ENCODE results near the gene AZI2. TPM values are rescaled to one million over a fixed set of nuclear protein-coding genes. Genes with fewer than 3 reads are reported as not detected.

AZI2 gene
- polyA plus RNA-seq, 3 donors: 57.4 to 134 (median 99.3) TPM

GRCh38 chr3:28301688-28302087, 46.9 kb downstream of the AZI2 start:
- peaks cover 0 to 19% of the 10 kb centered on the region in 2 donors for H3K36me3 ChIP-seq (replicated peaks in 1 of 2; ENCODE audit: control insufficient read depth in 1 of 2, insufficient read depth in 2 of 2, low read length in 2 of 2)
- no peaks in the 10 kb centered on the region for H3K4me1 ChIP-seq (ENCODE audit: control insufficient read depth in 1 of 2, insufficient read depth in 2 of 2, low read length in 2 of 2)
- H3K79me2 ChIP-seq (ENCODE audit: insufficient read depth, low read length): no peaks in the 10 kb centered on the region
- Mint-ChIP-seq H3K9me3 (peaks cover 0 to 2% (median 0%) of the 10 kb centered on the region in 7 donors), H3K4me1 (no peaks in the 10 kb centered on the region), H3K27ac (peak overlapping the region in 1 of 7 donors; percentile 33), H3K27me3 (ENCODE audit: low read depth in 3 of 3) (no peaks in the 10 kb centered on the region), H3K4me3 (no peak overlapping the region), H3K36me3 (peaks cover 7 to 13% of the 10 kb centered on the region in 2 donors)
- no peak overlapping the region for H3K4me3 ChIP-seq (replicated peaks in 1 of 3; ENCODE audit: low read depth in 2 of 3, low read length in 3 of 3)
- H3K27ac ChIP-seq (ENCODE audit: low read depth in 1 of 2, low read length in 2 of 2): no peak overlapping the region
- H3K9me3 ChIP-seq (replicated peaks in 1 of 2; ENCODE audit: control insufficient read depth in 1 of 2, insufficient read depth in 1 of 2, low read length in 2 of 2): no peaks in the 10 kb centered on the region
- no peaks in the 10 kb centered on the region for H3K27me3 ChIP-seq (ENCODE audit: control insufficient read depth in 2 of 2, insufficient read depth in 2 of 2, low read length in 2 of 2)
- no peak for DNase-seq
- no peaks in the 10 kb centered on the region for H4K20me1 ChIP-seq (ENCODE audit: insufficient read depth, low read length)
- no peak overlapping the region for H2AFZ ChIP-seq (ENCODE audit: insufficient read depth, low read depth, low read length, poor library complexity, severe bottlenecking)
- TF ChIP-seq, protein P1, sequence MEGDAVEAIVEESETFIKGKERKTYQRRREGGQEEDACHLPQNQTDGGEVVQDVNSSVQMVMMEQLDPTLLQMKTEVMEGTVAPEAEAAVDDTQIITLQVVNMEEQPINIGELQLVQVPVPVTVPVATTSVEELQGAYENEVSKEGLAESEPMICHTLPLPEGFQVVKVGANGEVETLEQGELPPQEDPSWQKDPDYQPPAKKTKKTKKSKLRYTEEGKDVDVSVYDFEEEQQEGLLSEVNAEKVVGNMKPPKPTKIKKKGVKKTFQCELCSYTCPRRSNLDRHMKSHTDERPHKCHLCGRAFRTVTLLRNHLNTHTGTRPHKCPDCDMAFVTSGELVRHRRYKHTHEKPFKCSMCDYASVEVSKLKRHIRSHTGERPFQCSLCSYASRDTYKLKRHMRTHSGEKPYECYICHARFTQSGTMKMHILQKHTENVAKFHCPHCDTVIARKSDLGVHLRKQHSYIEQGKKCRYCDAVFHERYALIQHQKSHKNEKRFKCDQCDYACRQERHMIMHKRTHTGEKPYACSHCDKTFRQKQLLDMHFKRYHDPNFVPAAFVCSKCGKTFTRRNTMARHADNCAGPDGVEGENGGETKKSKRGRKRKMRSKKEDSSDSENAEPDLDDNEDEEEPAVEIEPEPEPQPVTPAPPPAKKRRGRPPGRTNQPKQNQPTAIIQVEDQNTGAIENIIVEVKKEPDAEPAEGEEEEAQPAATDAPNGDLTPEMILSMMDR (IDR thresholded peaks at IDR 0.05): no peak
- H3K4me2 ChIP-seq (replicated peaks; ENCODE audit: extremely low read depth, low read length, poor library complexity, severe bottlenecking): no peak overlapping the region
- no peak overlapping the region for H3K9ac ChIP-seq (ENCODE audit: insufficient read depth, low read length, poor library complexity, severe bottlenecking)
- intact Hi-C loops (cut with micrococcal nuclease): loop anchor here in 1 of 2 donors (10.0 kb wide), 1 partner anchor 47 kb away; no protein-coding TSS in a partner anchor
- WGBS (ENCODE audit: insufficient coverage): no CpG with 5 or more reads among the region's 4 CpGs

- H3K27me3 Mint-ChIP-seq (ENCODE audit: low read depth in 3 of 3): no peaks in the 10 kb centered on the region
Measured at GRCh38 chr3:28300345-28300962, 48.2 kb downstream of the AZI2 start.

More at GRCh38 chr3:28300345-28300962, 48.2 kb downstream of the AZI2 start:
- peaks cover 0 to 1% (median 0%) of the 10 kb centered on the region in 7 donors for H3K9me3 Mint-ChIP-seq
- no peak overlapping the region for H3K27ac ChIP-seq (ENCODE audit: low read depth in 1 of 2, low read length in 2 of 2)
- H3K4me3 ChIP-seq (replicated peaks in 1 of 3; ENCODE audit: low read depth in 2 of 3, low read length in 3 of 3): no peak overlapping the region
- H3K4me1 ChIP-seq (ENCODE audit: control insufficient read depth in 1 of 2, insufficient read depth in 2 of 2, low read length in 2 of 2): peaks cover 6 to 7% of the 10 kb centered on the region in 2 donors
- no CpG with 5 or more reads among the region's 5 CpGs for WGBS (ENCODE audit: insufficient coverage)
- TF ChIP-seq, protein P1 (IDR thresholded peaks at IDR 0.05): no peak
- no peak overlapping the region for H3K4me2 ChIP-seq (replicated peaks; ENCODE audit: extremely low read depth, low read length, poor library complexity, severe bottlenecking)
- DNase-seq: no peak
- H3K9ac ChIP-seq (ENCODE audit: insufficient read depth, low read length, poor library complexity, severe bottlenecking): no peak overlapping the region
- peaks cover 8 to 13% of the 10 kb centered on the region in 2 donors for H3K36me3 Mint-ChIP-seq
- H3K36me3 ChIP-seq (replicated peaks in 1 of 2; ENCODE audit: control insufficient read depth in 1 of 2, insufficient read depth in 2 of 2, low read length in 2 of 2): peaks cover 0 to 19% of the 10 kb centered on the region in 2 donors
- peaks cover 5% of the 10 kb centered on the region for H3K4me1 Mint-ChIP-seq
- H3K27ac Mint-ChIP-seq: no peak overlapping the region
- H3K27me3 ChIP-seq (ENCODE audit: control insufficient read depth in 2 of 2, insufficient read depth in 2 of 2, low read length in 2 of 2): no peaks in the 10 kb centered on the region
- H3K9me3 ChIP-seq (replicated peaks in 1 of 2; ENCODE audit: control insufficient read depth in 1 of 2, insufficient read depth in 1 of 2, low read length in 2 of 2): no peaks in the 10 kb centered on the region
- intact Hi-C loops (cut with micrococcal nuclease): loop anchor here in 1 of 2 donors (10.0 kb wide), 1 partner anchor 46 kb away; no protein-coding TSS in a partner anchor
- H4K20me1 ChIP-seq (ENCODE audit: insufficient read depth, low read length): no peaks in the 10 kb centered on the region
- no peaks in the 10 kb centered on the region for H3K79me2 ChIP-seq (ENCODE audit: insufficient read depth, low read length)
- no peak overlapping the region for H3K4me3 Mint-ChIP-seq
- no peak overlapping the region for H2AFZ ChIP-seq (ENCODE audit: insufficient read depth, low read depth, low read length, poor library complexity, severe bottlenecking)

Measured in CD14-positive monocyte (primary cell).